ENCODE measurements around the gene CABP1. TPM values are rescaled to one million over a fixed set of nuclear protein-coding genes. Genes with fewer than 3 reads are reported as not detected.

The CABP1 gene
- total and polyA plus RNA-seq, 9 donors = 1.2 to 2.7 (median 2.3) TPM

DNA sequence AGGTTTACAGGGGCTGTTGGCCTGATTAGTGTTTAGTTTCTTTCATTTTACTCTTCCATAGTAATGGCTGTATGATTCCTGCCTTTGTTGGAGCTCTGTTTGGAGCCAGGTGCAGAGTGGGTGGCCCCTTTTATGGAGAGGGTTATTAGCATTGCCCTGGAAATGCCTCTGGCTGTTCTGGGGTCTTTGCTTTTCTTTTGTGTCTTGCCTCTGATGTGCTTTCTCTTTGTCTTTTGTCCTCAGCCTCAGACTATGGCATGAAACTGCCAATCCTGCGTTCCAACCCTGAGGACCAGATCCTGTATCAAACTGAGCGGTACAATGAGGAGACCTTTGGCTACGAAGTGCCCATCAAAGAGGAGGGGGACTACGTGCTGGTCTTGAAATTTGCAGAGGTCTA, 53.4 kb downstream of the CABP1 start:
- 75% methylated on average over 4 of the region's 4 CpGs for WGBS (ENCODE audit: insufficient coverage)
- Histone ChIP-seq H3K4me1 (ENCODE audit: control insufficient read depth, insufficient read depth, low read length) (peaks cover 13% of the 10 kb centered on the region), H3K4me3 (ENCODE audit: low read length) (no peak overlapping the region), H3K27ac (ENCODE audit: low read length) (no peak overlapping the region), H3K9me3 (replicated peaks; ENCODE audit: control insufficient read depth, low read depth, low read length) (no peaks in the 10 kb centered on the region), H3K36me3 (ENCODE audit: control insufficient read depth, insufficient read depth, low read length) (peaks cover 54% of the 10 kb centered on the region), H3K27me3 (ENCODE audit: control insufficient read depth, insufficient read depth, low read length) (no peaks in the 10 kb centered on the region)
- DNase-seq = no peak

DNA sequence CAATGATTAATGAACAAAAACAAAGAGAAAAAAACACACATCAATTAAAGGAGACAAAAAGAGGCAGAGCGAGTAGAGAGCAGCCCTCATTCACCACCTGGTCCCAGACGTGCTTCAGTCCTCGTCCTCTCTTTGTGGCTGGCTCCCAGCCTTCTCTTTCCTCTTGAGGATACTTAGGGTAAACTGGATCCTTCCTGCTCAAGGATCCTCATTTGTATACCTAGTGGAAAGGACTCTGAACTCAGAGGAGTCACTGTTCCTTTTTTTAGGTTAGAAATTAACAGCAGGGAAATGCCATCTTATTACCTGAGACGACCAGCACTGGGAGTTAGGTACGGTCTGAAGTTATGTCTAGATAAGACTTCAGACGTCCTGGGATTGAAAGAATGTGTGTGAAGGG, 56.2 kb downstream of the CABP1 start:
- Histone ChIP-seq H3K9me3 (replicated peaks; ENCODE audit: control insufficient read depth, low read depth, low read length) (no peaks in the 10 kb centered on the region), H3K27me3 (ENCODE audit: control insufficient read depth, insufficient read depth, low read length) (no peaks in the 10 kb centered on the region), H3K27ac (ENCODE audit: low read length) (no peak overlapping the region), H3K36me3 (ENCODE audit: control insufficient read depth, insufficient read depth, low read length) (peaks cover 76% of the 10 kb centered on the region), H3K4me3 (ENCODE audit: low read length) (no peak overlapping the region), H3K4me1 (ENCODE audit: control insufficient read depth, insufficient read depth, low read length) (peaks cover 2% of the 10 kb centered on the region)
- 74% methylated on average over 4 of the region's 6 CpGs for WGBS (ENCODE audit: insufficient coverage)
- no peak for DNase-seq

DNA sequence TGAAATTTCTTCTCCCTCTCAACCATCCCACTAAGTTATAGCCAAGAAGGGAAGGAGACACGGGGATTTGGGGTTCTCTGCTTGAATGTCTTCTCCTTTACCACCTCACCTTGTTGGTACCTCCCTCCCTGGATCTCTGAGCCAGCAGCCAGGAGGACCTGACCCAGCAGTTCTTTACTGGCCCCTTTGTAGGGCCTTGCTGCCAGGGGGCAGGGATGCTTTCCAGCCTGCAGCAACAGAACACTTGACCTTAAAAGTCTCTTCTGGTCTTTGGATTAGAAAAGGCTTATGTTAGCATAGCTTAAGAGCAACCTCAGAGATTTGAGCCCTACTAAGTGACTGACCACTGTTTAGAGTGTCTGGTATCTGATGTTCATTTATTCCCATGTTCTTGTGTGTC, 56.9 kb downstream of the CABP1 start:
- Histone ChIP-seq H3K27me3 (ENCODE audit: control insufficient read depth, insufficient read depth, low read length) (no peaks in the 10 kb centered on the region), H3K4me1 (ENCODE audit: control insufficient read depth, insufficient read depth, low read length) (peaks cover 2% of the 10 kb centered on the region), H3K9me3 (replicated peaks; ENCODE audit: control insufficient read depth, low read depth, low read length) (no peaks in the 10 kb centered on the region), H3K4me3 (ENCODE audit: low read length) (no peak overlapping the region), H3K27ac (ENCODE audit: low read length) (no peak overlapping the region), H3K36me3 (ENCODE audit: control insufficient read depth, insufficient read depth, low read length) (peaks cover 82% of the 10 kb centered on the region)
- WGBS (ENCODE audit: insufficient coverage) = no CpG with 5 or more reads among the region's 1 CpG
- DNase-seq = no peak

DNA sequence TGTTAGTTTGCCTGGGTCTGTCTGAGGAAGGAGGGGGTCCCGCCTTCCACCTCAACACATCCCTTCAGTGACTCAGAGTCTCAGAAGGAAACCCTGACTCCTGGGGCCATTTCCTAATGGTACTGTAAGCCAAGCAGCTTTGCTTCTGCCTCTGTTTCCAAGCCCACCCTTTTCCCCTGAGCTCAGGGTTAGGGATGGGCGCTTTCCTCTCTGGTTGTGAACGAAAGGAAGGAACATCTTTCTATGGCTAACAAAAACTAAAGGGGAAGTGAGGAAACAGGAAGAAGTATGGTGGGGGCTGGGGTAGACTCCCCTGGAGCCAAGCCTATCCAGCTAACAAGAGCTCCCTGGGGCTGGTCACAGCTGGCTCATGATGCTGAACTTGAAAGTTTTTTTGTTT, 58.2 kb downstream of the CABP1 start:
- H3K4me3 ChIP-seq (ENCODE audit: low read length) = no peak overlapping the region
- H3K27me3 ChIP-seq (ENCODE audit: control insufficient read depth, insufficient read depth, low read length) = no peaks in the 10 kb centered on the region
- DNase-seq = no peak
- peaks cover 2% of the 10 kb centered on the region for H3K4me1 ChIP-seq (ENCODE audit: control insufficient read depth, insufficient read depth, low read length)
- H3K36me3 ChIP-seq (ENCODE audit: control insufficient read depth, insufficient read depth, low read length) = peaks cover 86% of the 10 kb centered on the region
- WGBS (ENCODE audit: insufficient coverage) = no CpG with 5 or more reads among the region's 3 CpGs
- H3K9me3 ChIP-seq (replicated peaks; ENCODE audit: control insufficient read depth, low read depth, low read length) = no peaks in the 10 kb centered on the region
- H3K27ac ChIP-seq (ENCODE audit: low read length) = peak overlapping the region; percentile 31

DNA sequence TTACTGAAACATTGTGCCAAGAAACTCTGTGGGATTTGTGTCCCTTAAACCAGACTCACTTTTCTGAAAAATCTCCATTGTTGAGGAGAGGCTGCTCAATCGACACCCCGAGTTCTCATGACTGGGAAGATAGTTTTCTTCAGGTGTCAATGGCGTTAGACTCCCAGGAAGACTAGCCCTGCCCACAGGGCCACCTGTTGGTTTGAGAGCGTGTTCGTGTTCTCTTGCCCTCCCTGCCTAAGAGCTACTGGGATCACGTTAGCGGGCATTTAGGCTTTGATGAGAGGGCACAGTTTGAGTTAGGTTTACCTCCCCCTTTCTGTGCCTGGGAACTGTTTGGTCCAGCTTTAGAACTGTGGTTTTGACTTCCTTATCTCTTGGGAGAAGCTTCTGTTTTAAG, 59.1 kb downstream of the CABP1 start:
- DNase-seq = no peak
- Histone ChIP-seq H3K4me1 (ENCODE audit: control insufficient read depth, insufficient read depth, low read length) (peaks cover 2% of the 10 kb centered on the region), H3K27me3 (ENCODE audit: control insufficient read depth, insufficient read depth, low read length) (no peaks in the 10 kb centered on the region), H3K4me3 (ENCODE audit: low read length) (no peak overlapping the region), H3K27ac (ENCODE audit: low read length) (no peak overlapping the region), H3K9me3 (replicated peaks; ENCODE audit: control insufficient read depth, low read depth, low read length) (no peaks in the 10 kb centered on the region), H3K36me3 (ENCODE audit: control insufficient read depth, insufficient read depth, low read length) (peaks cover 77% of the 10 kb centered on the region)
- 88% methylated on average over 3 of the region's 7 CpGs for WGBS (ENCODE audit: insufficient coverage)

DNA sequence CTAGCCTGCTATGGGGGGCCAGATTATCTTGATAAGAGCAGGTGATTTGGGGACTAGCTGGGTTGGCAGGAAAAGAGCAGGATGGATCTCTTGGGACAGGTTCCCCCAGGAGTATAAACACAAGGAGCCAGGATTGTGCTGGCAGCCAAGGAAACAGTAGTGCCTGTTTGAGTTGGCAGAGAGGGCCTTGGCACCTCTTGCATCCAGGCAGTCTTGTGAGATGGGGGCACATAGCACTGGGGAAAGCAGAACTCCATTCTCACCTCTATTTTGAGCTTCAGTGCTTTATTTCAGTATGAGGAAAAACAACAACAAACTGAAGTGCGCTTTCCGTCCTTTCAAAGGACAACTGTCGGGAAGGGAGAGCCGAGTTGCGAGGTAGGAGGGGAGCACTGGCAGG, 60.5 kb downstream of the CABP1 start:
- Histone ChIP-seq H3K27me3 (ENCODE audit: control insufficient read depth, insufficient read depth, low read length) (no peaks in the 10 kb centered on the region), H3K9me3 (replicated peaks; ENCODE audit: control insufficient read depth, low read depth, low read length) (no peaks in the 10 kb centered on the region), H3K4me1 (ENCODE audit: control insufficient read depth, insufficient read depth, low read length) (peaks cover 2% of the 10 kb centered on the region), H3K27ac (ENCODE audit: low read length) (no peak overlapping the region), H3K4me3 (ENCODE audit: low read length) (no peak overlapping the region), H3K36me3 (ENCODE audit: control insufficient read depth, insufficient read depth, low read length) (peaks cover 69% of the 10 kb centered on the region)
- no peak for DNase-seq
- 93% methylated on average over 5 of the region's 5 CpGs for WGBS (ENCODE audit: insufficient coverage)

DNA sequence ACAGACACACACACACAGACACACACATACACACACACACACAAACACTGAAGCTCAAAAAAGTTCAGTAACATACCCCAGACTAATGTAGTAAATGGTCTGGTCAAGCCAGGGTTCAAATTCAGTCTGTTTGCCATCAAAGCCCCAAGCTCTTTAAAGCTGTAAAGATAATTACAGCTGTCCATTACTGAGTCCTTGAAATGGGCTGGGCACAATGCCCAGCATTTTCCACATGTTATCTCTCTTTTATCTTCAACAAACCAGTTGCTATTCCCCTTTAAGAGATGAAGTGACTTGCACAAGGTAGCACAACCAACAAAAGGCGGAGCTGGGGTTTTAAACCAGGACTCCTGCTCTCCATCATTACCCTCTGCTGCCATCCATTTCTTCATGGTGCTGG, 62.2 kb downstream of the CABP1 start:
- peaks cover 2% of the 10 kb centered on the region for H3K4me1 ChIP-seq (ENCODE audit: control insufficient read depth, insufficient read depth, low read length)
- no CpG with 5 or more reads among the region's 1 CpG for WGBS (ENCODE audit: insufficient coverage)
- H3K27me3 ChIP-seq (ENCODE audit: control insufficient read depth, insufficient read depth, low read length) = no peaks in the 10 kb centered on the region
- no peak overlapping the region for H3K4me3 ChIP-seq (ENCODE audit: low read length)
- no peak overlapping the region for H3K27ac ChIP-seq (ENCODE audit: low read length)
- peaks cover 52% of the 10 kb centered on the region for H3K36me3 ChIP-seq (ENCODE audit: control insufficient read depth, insufficient read depth, low read length)
- no peak for DNase-seq
- no peaks in the 10 kb centered on the region for H3K9me3 ChIP-seq (replicated peaks; ENCODE audit: control insufficient read depth, low read depth, low read length)

DNA sequence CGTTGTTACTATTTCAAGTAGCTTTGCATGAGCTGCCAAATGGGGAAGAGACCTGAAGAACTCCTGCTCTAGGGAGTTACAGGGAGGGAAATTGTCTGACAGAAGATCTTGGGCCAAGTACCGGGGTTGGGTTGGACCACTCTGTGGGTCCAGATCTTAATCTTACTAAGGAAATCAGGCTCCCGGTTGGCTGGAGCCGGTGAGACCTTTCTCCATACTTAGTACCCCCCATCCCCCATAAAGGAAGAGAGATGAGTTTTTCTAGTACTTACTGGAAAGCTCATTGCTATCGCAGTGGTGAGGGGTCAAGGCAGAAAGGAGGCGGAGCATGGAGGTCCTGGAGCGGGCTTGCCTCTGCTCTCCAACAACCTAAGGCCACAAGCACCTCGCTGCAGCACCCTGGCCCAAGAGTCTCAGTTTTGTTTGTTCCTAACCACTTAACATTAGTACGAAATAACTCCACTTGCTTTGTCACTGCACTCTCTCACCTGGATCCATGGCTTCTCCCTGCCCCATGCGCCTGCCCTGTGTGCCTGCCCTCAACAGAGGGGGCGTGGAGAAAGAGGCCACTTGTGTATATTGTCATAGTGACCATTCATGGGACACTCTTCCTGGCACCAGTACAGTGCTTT, 63.0 kb downstream of the CABP1 start:
- no peaks in the 10 kb centered on the region for H3K9me3 ChIP-seq (replicated peaks; ENCODE audit: control insufficient read depth, low read depth, low read length)
- no peak overlapping the region for H3K4me3 ChIP-seq (ENCODE audit: low read length)
- no peak overlapping the region for H3K27ac ChIP-seq (ENCODE audit: low read length)
- H3K27me3 ChIP-seq (ENCODE audit: control insufficient read depth, insufficient read depth, low read length) = no peaks in the 10 kb centered on the region
- 58% methylated on average over 3 of the region's 11 CpGs for WGBS (ENCODE audit: insufficient coverage)
- DNase-seq = no peak
- peaks cover under 1% of the 10 kb centered on the region for H3K4me1 ChIP-seq (ENCODE audit: control insufficient read depth, insufficient read depth, low read length)
- peaks cover 44% of the 10 kb centered on the region for H3K36me3 ChIP-seq (ENCODE audit: control insufficient read depth, insufficient read depth, low read length)

DNA sequence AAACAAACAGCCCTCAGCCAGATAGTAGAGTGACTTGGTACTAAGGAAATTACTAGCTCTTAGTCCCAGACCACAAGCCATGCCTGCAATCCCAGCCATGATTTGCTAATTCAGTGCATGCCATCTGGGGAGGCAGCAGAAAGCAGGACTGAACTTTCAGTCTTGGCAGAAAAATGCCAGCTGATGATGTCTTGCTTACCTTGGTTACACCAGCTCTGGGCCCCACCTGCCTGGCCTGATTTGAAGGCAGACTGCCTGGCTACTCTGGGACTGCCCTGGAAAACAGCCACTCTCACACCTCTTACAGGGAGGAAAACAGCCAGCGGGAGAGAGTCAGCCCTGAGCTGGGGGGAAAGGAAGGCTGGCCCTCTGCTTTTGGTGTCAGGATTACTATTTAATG, 65.2 kb downstream of the CABP1 start:
- peaks cover 6% of the 10 kb centered on the region for H3K4me1 ChIP-seq (ENCODE audit: control insufficient read depth, insufficient read depth, low read length)
- H3K36me3 ChIP-seq (ENCODE audit: control insufficient read depth, insufficient read depth, low read length) = peaks cover 27% of the 10 kb centered on the region
- H3K4me3 ChIP-seq (ENCODE audit: low read length) = no peak overlapping the region
- no peaks in the 10 kb centered on the region for H3K9me3 ChIP-seq (replicated peaks; ENCODE audit: control insufficient read depth, low read depth, low read length)
- H3K27ac ChIP-seq (ENCODE audit: low read length) = no peak overlapping the region
- no peaks in the 10 kb centered on the region for H3K27me3 ChIP-seq (ENCODE audit: control insufficient read depth, insufficient read depth, low read length)
- WGBS (ENCODE audit: insufficient coverage) = no CpG with 5 or more reads among the region's 1 CpG
- DNase-seq = no peak

DNA sequence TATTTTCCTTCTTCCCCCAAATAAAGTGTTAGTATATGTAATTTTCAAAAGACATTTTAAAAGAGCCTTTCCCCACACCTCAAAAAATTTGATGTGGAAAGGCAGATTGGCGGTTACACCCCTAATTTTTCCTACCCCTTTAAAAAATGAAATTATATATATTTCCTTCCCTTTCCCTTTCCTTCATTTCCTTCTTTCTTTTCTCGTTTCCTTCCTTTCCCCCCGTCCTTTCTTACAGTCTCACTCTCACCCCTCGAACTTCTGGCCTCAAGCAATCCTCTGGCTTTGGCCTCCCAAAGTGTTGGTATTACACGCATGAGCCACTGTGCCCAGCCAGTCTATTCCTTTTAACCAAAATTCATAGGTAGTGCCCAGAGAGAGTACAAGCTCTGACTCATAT, 65.6 kb downstream of the CABP1 start:
- no peaks in the 10 kb centered on the region for H3K9me3 ChIP-seq (replicated peaks; ENCODE audit: control insufficient read depth, low read depth, low read length)
- peaks cover 8% of the 10 kb centered on the region for H3K4me1 ChIP-seq (ENCODE audit: control insufficient read depth, insufficient read depth, low read length)
- DNase-seq = no peak
- peaks cover 23% of the 10 kb centered on the region for H3K36me3 ChIP-seq (ENCODE audit: control insufficient read depth, insufficient read depth, low read length)
- H3K4me3 ChIP-seq (ENCODE audit: low read length) = no peak overlapping the region
- no peaks in the 10 kb centered on the region for H3K27me3 ChIP-seq (ENCODE audit: control insufficient read depth, insufficient read depth, low read length)
- no peak overlapping the region for H3K27ac ChIP-seq (ENCODE audit: low read length)
- 81% methylated on average over 4 of the region's 5 CpGs for WGBS (ENCODE audit: insufficient coverage)

DNA sequence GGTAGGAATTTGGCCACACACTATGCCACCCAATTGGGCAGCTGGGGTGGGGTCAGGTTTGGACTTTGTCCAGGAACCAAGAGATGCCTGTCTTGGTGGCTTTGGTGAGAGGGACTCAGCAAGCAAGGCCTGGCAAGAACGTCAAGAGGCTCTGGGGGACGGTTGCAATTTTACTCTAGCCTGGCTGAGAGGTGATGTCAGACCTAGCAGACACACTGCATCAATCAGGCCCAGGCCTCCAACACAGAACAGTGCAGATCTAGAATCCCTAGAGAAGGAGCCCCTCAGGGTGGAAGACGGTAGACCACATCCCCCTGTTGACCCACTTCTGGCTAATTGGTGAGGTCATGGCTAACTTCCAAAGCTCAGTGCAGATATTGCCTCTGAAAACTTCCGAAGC, 68.2 kb downstream of the CABP1 start:
- Histone ChIP-seq H3K9me3 (replicated peaks; ENCODE audit: control insufficient read depth, low read depth, low read length) (no peaks in the 10 kb centered on the region), H3K27me3 (ENCODE audit: control insufficient read depth, insufficient read depth, low read length) (no peaks in the 10 kb centered on the region), H3K4me1 (ENCODE audit: control insufficient read depth, insufficient read depth, low read length) (peaks cover 17% of the 10 kb centered on the region), H3K4me3 (ENCODE audit: low read length) (no peak overlapping the region), H3K36me3 (ENCODE audit: control insufficient read depth, insufficient read depth, low read length) (peaks cover 8% of the 10 kb centered on the region), H3K27ac (ENCODE audit: low read length) (no peak overlapping the region)
- DNase-seq = no peak
- WGBS (ENCODE audit: insufficient coverage) = 58% methylated on average over 2 of the region's 4 CpGs

Data from muscle of leg (tissue), 11 donors.